ENCODE results near the gene DAAM1.

DNA sequence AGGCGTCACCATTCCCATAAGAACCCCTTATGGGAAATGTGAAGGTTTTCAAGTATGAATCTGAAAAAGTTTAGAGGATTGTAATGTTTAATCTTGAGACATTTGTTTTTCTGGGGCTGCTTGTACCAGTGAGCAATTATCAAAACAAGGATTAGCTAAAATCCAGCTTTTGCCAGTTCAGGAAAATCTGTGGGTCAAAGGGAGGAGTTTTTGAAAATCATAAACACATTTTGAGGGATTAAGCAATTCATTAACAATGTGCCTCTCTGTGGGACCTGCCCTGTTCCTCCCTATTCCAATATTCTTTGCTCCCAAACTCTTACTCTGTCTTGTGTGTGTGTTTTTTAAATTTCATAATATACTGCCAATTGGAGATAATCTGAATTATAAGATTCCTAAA is 11.7 kb upstream of the DAAM1 start:
- TF ChIP-seq POLR2A (IDR thresholded peaks at IDR 0.05) = no peak
- no peak for TF ChIP-seq CTCF (IDR thresholded peaks at IDR 0.05 in 8 of 11, conservative IDR thresholded peaks at IDR 0.05 in 3 of 11)

Data from spleen (tissue), 7 donors.